Stimulated activated naive CD8-positive, alpha-beta T cell treated with anti-CD3 and anti-CD28 coated beads, Interleukin-15, Interleukin-2, amounts not matched to agents 100 ng/mL and 50 ng/mL, for 24 hours (primary cell): Measurements from ENCODE around the gene MRPS34.
A peak's percentile ranks its signal among the peaks of the same experiment; 100 is the strongest.

Experiments
- H3K27ac Mint-ChIP-seq: one replicate; pipeline ENCODE4 v1.8.0; 2021; ENCODE audit warnings: mild to moderate bottlenecking, mixed read lengths
- H3K27me3 Mint-ChIP-seq: one replicate; pipeline ENCODE4 v1.8.0; 2021; ENCODE audit warnings: mixed read lengths
- H3K36me3 Mint-ChIP-seq: one replicate; pipeline ENCODE4 v1.8.0; 2021; ENCODE audit warnings: low read depth, mixed read lengths
- H3K4me1 Mint-ChIP-seq: one replicate; pipeline ENCODE4 v1.8.0; 2021; ENCODE audit warnings: low read depth, mixed read lengths
- H3K4me3 Mint-ChIP-seq: one replicate; pipeline ENCODE4 v1.8.0; 2021; ENCODE audit warnings: mild to moderate bottlenecking, mixed read lengths
- H3K9me3 Mint-ChIP-seq: one replicate; pipeline ENCODE4 v1.8.0; 2021; ENCODE audit warnings: mixed read lengths

MRPS34 gene

DNA sequence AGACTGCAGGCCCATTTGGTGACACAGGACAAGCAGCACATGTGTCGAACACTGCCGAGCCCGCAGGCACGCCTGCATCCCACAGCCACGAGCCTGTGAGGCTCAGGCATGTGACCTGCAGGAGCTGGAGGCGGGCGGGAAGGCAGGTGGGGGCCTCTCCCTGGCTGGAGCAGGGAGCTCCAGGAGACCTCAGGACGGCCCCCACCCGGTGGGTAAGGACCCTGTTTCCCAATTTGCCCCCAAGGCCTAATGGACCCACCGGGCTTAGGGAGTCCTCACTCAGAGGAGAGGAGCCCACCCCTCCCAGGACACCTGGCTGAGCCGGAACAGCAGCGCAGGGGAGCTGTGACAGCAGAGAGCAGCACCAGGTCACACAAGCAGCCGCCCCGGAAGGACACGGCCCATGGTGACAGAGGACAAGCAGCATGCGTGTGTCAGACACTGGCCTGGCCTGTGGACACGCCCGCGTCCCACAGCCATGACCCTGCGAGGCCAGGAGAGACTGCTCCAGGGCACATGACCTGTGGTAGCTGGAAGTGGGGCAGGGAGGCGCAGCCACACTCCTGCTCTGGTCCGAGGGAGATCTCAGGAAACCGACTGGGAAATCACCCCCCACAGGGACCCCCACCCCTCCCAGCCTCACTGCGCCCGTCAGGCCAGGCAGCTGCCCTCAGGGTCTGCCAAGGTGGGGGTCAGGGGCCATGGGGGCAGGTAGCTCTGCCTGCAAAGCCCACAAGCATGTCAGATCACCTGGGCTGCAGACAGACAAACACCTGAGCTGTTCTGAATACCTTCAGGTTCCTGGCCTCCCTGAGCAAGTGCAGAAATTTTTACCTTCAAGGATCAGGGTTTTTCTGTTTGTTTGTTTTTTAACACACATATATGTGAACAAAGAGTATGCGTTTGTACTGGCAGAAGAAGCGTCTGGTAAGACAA lies 7.1 kb upstream of the MRPS34 start:
- no peak overlapping the region for H3K27ac Mint-ChIP-seq
- no peaks in the 10 kb centered on the region for H3K9me3 Mint-ChIP-seq
- peaks cover 22% of the 10 kb centered on the region for H3K4me1 Mint-ChIP-seq
- no peaks in the 10 kb centered on the region for H3K27me3 Mint-ChIP-seq
- peak overlapping the region; percentile 84 for H3K4me3 Mint-ChIP-seq
- no peaks in the 10 kb centered on the region for H3K36me3 Mint-ChIP-seq

DNA sequence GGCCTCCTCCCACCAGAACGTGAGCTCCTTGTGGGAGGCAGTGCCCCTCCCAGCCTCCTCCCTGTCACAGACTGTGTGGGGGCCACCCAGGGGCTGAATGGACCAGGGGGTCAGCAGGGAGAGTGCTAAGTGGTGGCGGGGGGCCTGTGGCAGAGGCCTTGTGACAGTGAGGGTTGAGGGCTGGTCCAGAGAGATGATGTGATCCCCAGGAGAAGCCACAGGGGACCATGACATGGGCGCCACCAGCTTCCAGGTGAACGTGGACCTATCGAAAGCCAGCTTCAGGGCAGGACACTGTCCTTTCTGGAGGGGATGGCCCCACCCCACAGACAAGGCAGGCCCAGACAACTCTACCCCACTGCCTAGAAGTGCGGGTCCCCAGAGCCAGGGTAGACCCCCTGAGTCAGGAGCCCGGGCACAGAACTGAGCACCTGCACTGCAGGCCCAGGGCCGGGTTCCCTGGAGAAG lies 6.3 kb upstream of the MRPS34 start:
- H3K27ac Mint-ChIP-seq: no peak overlapping the region
- H3K4me3 Mint-ChIP-seq: no peak overlapping the region

DNA sequence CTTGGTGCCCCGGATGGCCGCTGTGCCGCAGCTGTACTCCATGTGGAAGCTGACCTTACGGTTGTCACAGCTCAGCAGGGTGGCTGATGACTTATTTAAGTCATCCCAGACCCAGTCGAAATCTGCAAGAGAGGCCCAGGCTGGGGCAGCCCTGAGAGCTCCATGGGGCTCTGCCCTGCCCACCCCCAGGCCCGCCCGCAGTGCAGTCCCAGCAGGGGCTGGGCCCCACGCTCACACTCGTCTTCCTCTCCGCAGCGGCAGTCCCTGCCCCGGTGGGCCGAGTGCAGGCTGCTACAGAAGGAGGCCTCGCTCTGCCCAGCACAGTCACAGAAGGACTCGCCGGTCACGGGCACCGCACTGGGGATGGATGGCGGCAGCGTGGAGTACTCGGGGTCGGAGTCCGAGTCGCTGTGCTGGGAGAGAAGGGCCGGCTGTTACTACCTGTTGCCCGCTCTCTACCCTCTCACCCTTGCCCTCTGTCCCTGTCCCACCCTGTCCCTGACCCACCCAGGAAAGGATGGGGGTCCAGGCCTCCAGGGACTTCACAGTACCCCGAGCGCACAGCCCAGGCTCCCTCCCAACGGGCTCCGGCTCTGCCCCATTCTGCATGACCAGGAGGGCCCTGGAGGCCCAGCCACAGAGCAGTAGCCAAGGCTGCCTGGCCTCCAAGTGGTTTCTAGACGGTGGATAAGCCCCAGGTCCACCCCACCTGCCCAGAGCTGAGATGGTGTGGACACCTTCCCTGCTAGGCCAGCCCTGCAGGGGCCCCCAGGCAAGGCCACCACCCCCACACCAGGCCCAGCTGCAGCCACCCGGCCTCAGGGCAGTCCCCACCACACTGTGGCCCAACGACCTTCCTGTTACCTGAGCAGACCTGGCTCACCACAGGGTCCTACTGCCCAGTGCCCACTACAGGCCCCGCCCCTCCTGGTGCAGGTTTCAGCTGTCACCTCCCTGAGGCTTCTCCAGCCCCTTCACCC lies 5.6 kb upstream of the MRPS34 start:
- H3K36me3 Mint-ChIP-seq: no peaks in the 10 kb centered on the region
- peaks cover 22% of the 10 kb centered on the region for H3K4me1 Mint-ChIP-seq
- H3K27ac Mint-ChIP-seq: no peak overlapping the region
- H3K4me3 Mint-ChIP-seq: no peak overlapping the region
- H3K27me3 Mint-ChIP-seq: no peaks in the 10 kb centered on the region
- no peaks in the 10 kb centered on the region for H3K9me3 Mint-ChIP-seq

More for the DNA sequence above, 6.3 kb upstream of the MRPS34 start:
- Mint-ChIP-seq H3K4me1 (peaks cover 25% of the 10 kb centered on the region), H3K27me3 (no peaks in the 10 kb centered on the region), H3K9me3 (no peaks in the 10 kb centered on the region), H3K36me3 (no peaks in the 10 kb centered on the region)

DNA sequence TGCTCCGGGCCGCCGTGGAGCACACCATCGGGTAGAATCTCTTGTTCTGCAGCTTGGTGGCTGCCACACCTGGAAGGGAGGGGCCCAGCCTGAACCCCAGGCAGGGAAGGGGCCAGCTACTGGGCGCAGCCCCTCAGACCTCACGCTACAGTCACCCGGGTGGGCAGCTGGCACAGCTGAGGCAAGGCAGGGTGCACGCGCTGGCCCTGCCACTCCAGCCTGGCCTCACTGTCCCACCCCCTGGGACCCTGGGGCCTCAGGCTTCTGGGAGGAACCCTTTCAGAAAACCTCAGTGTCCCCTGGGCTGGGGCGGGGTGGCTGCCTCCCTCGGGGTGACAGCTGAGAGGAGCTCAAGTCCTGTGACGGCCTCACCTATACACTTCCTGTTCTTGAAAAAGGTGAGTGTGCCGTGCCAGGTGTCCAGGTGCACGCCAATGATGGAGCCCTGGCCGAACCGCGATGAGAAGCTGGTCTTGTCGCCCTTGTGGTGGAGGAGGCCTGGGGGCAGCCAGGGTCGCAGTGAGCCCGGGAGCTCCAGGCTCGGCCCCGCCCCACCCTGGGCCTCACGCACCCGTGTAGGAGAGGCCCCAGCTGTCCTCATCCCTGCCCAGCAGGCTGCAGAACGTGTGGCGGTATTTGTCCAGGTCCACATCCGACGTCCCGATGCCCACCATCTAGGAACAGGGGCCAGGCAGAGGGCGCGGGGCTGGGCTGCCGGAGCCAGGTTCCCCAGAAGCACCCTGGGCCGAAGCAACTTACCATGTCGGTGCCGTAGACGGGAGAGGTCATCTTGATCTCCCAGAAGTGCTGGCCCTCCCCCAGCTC lies 4.7 kb upstream of the MRPS34 start:
- Mint-ChIP-seq H3K27ac (no peak overlapping the region), H3K4me3 (no peak overlapping the region), H3K9me3 (no peaks in the 10 kb centered on the region), H3K36me3 (no peaks in the 10 kb centered on the region), H3K4me1 (peaks cover 19% of the 10 kb centered on the region), H3K27me3 (no peaks in the 10 kb centered on the region)

DNA sequence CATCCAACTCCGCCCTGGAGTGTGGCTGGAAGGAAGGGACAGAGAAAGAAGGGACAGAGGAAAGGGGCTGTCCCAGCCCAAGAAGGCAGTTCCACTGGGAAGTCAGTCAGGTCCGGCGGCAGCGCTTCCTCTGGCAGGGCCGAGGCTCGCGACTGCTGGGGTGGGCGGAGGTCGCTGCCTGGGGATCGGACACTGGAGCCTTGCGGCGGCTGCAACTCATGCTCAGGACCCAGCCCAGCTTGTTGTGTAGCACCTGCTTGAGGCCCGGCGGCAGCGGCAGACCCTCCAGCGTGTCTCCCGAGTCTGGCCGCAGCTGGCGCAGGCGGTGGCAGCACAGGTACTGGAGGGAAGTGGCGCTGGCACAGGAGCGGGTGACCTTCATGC lies 4.0 kb upstream of the MRPS34 start:
- H3K27ac Mint-ChIP-seq: no peak overlapping the region
- H3K36me3 Mint-ChIP-seq: peaks cover 6% of the 10 kb centered on the region
- no peak overlapping the region for H3K4me3 Mint-ChIP-seq
- H3K27me3 Mint-ChIP-seq: no peaks in the 10 kb centered on the region
- H3K9me3 Mint-ChIP-seq: no peaks in the 10 kb centered on the region
- peaks cover 22% of the 10 kb centered on the region for H3K4me1 Mint-ChIP-seq

DNA sequence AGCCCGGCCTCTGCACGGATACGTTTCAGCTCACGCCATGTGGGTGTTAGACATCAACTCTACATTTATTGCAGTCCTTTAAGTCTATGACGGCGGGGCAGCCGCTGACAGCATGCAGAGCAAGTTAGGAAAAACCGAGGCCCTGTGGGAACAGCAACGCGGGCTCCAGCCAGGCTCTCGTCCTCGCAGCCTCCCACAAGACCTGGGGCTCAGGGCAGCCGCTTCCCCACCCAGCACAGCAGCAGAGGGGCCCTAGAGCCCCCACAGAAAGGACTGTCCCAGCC lies 3.7 kb upstream of the MRPS34 start:
- Mint-ChIP-seq H3K27ac (no peak overlapping the region), H3K4me3 (no peak overlapping the region), H3K36me3 (peaks cover 9% of the 10 kb centered on the region), H3K27me3 (no peaks in the 10 kb centered on the region), H3K4me1 (peaks cover 22% of the 10 kb centered on the region), H3K9me3 (no peaks in the 10 kb centered on the region)

DNA sequence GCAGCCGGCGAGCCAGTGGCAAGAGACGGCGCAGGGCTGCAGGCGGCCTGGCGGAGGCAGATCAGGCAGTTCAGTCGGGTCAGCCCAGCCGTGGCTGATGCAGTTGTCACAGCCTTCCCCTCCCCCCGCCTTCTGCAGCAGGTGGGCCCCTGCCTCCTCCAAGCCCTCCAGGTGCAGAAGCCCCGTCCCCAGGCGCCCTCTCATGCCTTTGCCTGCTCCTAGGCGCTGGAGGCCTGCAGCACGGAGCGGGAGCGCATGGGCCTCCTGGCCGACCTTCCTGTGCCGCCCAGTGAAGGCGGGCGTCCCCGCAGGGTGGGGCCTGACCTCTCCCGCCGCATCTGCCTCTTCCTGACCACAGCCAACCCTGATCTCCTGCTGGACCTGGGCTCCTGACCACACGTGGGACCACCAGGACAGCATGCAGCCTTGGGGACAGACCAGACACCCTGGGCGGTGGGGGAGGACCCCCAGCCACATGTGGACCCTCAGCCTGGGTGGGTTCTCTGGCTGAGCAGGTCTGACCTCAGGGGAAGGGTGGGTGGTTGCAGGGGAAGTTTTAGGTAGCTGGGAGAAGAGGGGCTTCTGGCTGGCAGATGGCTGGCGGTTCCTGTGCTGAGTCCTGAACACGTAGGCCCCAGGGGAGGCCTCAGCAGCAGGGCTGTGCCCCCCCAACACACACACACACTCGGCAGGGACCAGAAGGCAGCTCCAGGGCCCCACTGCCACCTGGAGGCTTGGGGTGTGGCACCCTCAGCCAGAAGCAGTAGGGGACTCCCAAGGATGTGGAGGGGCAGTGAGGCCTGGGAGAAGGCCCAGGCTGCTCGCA lies 3.1 kb upstream of the MRPS34 start:
- H3K36me3 Mint-ChIP-seq: peaks cover 9% of the 10 kb centered on the region
- no peak overlapping the region for H3K27ac Mint-ChIP-seq
- H3K4me1 Mint-ChIP-seq: peaks cover 17% of the 10 kb centered on the region
- H3K27me3 Mint-ChIP-seq: no peaks in the 10 kb centered on the region
- no peak overlapping the region for H3K4me3 Mint-ChIP-seq
- H3K9me3 Mint-ChIP-seq: no peaks in the 10 kb centered on the region

DNA sequence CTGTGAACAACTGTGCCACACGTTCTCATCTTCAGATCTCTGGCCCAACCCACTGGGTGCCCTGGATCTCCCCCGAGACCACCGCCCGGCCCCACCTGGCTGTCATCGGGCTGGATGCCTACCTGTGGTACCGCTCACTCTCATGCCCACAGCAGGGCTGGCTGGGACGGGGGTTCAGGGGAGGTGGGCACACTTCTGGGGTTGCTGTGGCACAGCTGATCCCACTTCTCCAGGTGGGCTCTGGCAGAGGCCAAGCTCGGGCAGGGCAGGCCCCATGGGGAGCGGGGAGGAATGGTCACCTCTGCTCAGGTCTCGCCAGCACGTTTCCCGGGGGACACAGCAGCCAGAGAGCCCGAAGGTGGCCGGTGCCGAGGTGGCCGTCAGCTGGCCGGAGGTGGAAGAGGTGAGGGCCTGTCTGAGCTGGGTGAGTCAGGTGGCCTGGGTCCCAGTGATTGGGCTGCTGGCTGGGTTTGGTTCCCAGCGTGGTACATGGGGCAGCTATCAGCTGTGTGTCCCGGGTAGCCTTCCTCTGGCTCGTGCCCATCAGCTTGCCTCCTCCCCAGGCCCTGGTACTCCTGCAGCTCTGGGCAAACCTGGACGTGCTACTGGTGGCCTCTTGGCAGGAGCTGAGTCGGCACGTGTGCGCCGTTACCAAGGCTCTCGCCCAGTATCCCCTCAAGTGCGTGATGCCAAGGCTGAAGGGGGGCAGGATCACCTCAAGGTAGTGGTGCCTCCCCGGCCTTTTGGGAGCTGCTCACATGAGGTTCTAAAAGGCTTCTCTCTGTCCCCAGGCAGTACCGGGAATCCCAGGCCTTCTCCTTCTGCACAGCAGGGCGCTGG lies 2.3 kb upstream of the MRPS34 start:
- Mint-ChIP-seq H3K27me3 (no peaks in the 10 kb centered on the region), H3K36me3 (peaks cover 9% of the 10 kb centered on the region), H3K27ac (no peak overlapping the region), H3K4me3 (no peak overlapping the region), H3K4me1 (peaks cover 15% of the 10 kb centered on the region), H3K9me3 (no peaks in the 10 kb centered on the region)

DNA sequence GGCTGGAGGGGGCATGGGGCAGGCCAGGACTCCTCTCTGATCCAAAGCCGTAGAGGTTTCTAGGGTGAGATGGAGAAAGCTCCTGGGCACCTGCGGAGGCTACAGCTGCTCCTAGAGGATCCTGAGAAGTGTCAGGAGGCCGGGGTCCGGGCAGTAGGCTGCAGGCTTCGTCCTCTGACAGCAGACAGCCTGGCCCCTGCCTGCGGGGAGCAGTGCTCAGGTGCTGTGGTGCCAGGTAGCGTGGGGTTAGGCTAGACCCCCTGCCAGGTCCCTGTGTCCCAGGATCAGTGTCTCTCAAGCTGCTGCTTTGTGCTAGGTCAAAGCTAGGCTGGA lies 1.5 kb upstream of the MRPS34 start:
- peak overlapping the region; percentile 43 for H3K4me3 Mint-ChIP-seq
- H3K27ac Mint-ChIP-seq: no peak overlapping the region
- peaks cover 9% of the 10 kb centered on the region for H3K36me3 Mint-ChIP-seq
- no peaks in the 10 kb centered on the region for H3K27me3 Mint-ChIP-seq
- H3K9me3 Mint-ChIP-seq: no peaks in the 10 kb centered on the region
- H3K4me1 Mint-ChIP-seq: peaks cover 18% of the 10 kb centered on the region

DNA sequence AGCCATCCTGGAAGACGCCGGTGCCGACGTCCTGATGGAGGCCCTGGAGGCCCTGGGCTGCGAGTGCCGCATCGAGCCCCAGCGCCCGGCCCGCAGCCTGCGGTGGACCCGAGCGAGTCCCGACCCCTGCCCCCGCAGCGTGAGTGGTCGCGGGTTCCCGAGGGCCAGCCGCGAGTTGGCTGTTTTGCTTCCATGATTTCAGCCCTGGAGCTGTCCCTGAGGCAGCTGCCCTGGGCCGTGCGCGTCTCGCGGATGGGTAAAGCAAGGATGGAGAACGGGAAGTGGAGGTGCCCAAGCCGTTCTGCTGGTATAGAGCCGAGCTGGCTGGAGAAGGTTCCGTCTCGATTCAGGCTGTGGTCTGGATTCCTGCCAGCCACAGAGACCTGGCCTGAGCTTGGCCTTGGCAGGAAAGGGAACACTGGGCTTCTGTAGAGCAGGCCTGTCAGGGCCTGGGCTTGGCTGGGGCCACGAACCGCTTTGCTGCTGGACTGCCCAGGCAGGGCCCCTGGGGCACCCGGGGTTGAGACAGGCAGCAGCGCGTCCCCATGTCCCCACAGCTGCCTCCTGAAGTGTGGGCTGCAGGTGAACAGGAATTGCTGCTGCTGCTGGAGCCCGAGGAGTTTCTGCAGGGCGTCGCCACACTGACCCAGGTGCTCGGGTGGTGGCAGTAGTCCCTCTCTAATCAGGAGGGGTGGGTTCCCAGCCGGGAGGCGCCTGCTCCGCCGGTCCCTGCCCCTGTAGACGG lies 941 bp upstream of the MRPS34 start:
- Mint-ChIP-seq H3K9me3 (no peaks in the 10 kb centered on the region), H3K4me3 (peak overlapping the region; percentile 100), H3K27me3 (no peaks in the 10 kb centered on the region), H3K27ac (peak overlapping the region; percentile 45), H3K36me3 (peaks cover 9% of the 10 kb centered on the region), H3K4me1 (peaks cover 18% of the 10 kb centered on the region)

DNA sequence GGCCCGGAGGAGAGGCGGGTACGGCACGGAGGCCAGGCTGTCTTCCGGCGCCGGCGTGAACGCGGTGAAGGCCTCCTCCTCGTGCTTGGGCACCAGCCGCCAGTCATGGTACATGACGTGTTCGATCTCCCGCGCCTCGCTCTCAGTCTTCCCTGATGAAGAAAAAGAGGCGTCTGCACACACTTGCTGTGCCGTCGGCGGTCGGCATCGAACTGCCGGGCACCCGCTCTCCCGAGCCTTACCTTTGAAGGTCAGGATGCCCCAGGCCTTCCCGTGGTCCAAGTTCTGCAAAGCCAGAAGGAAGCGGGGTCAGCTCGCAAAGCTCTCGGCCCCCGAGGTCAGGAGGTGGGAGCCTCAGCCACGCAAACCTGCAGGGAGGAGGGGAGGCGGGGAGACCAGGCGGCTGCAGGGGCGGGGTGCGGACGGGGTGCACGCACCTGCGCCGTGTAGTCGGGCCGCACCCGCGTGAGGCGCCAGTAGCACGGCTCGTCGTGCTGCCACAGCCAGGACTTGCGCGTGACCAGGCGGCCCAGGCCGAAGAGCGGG lies 499 bp downstream of the MRPS34 start, which contains the start of gene EME2:
EME2 (plus strand) TSS at position 449 of the 546 bp plus-strand sequence. CDS start 418 bp downstream, outside the sequence.
- Mint-ChIP-seq H3K36me3 (peaks cover 13% of the 10 kb centered on the region), H3K27ac (peak within 1 kb of the TSS; percentile 99), H3K4me3 (peak within 1 kb of the TSS; percentile 100), H3K27me3 (no peaks in the 10 kb centered on the region), H3K4me1 (peaks cover 18% of the 10 kb centered on the region), H3K9me3 (no peaks in the 10 kb centered on the region)

DNA sequence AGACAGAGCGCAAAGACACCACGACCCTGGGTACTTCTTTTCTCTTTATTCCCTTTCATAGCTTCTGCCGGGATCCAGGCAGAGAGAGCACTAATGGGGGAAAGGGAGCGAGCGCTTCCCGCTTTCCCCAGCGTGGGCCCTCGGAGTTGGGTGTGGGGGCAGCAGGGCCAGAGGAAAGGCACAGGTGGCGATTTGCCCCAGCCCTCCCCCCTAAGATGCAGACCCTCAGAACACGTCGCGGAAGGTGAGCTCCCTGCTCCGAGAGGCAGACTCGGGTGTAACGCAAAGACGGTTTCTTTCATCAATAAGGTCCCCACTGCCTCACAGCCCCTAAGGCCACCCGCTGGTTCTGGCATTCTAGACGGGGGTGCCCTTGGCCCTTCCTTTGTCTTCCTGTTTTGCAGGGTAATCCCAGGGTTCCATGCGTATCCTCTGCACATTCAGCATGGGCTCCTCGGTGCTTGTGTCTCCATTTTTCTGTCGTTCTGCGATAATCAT lies 1.0 kb downstream of the MRPS34 start:
- H3K4me1 Mint-ChIP-seq: peaks cover 18% of the 10 kb centered on the region
- H3K9me3 Mint-ChIP-seq: no peaks in the 10 kb centered on the region
- H3K4me3 Mint-ChIP-seq: peak overlapping the region; percentile 100
- no peaks in the 10 kb centered on the region for H3K27me3 Mint-ChIP-seq
- H3K27ac Mint-ChIP-seq: peak overlapping the region; percentile 99
- peaks cover 16% of the 10 kb centered on the region for H3K36me3 Mint-ChIP-seq
